CD8-positive, alpha-beta memory T cell (primary cell): ENCODE results near the gene PLCB2. TPM values are rescaled to one million over a fixed set of nuclear protein-coding genes. Genes with fewer than 3 reads are reported as not detected.
A peak's percentile ranks its signal among the peaks of the same experiment; 100 is the strongest.

Experiments
- CTCF ChIA-PET: fragments of 350-600 bp; sonication (Branson Sonifier 250); formaldehyde crosslinking; loops from one replicate; lab custom pipeline; 2021; ENCODE audit warnings: antibody characterized with exemption; lab: Charles Lee
- POLR2A ChIA-PET: fragments of 350-600 bp; sonication (Branson Sonifier 250); formaldehyde crosslinking; loops from one replicate; lab custom pipeline; 2021; ENCODE audit warnings: antibody characterized with exemption; lab: Charles Lee
- DNase-seq, 5 donors: peaks; one replicate each; pipeline versions ENCODE4 v3.0.0 to v3.0.0-alpha.2; 2020 to 2022; ENCODE audit warnings: mixed read lengths in 1 of 5
- H3K27ac ChIP-seq: one replicate; pipeline ENCODE4 v1.7.0; 2013; ENCODE audit warnings: low read depth, mild to moderate bottlenecking, low read length, moderate library complexity
- H3K27me3 ChIP-seq: 2 replicates; pipeline ENCODE4 v1.7.0; 2013; ENCODE audit warnings: low read length, mild to moderate bottlenecking; ENCODE audit not compliant: insufficient read depth, poor library complexity, severe bottlenecking
- H3K36me3 ChIP-seq: 2 replicates; pipeline ENCODE4 v1.7.0; 2013; ENCODE audit warnings: mild to moderate bottlenecking, low read length, moderate library complexity; ENCODE audit not compliant: insufficient read depth
- H3K4me1 ChIP-seq: 2 replicates; pipeline ENCODE4 v1.7.0; 2013; ENCODE audit warnings: mild to moderate bottlenecking, low read length, moderate library complexity; ENCODE audit not compliant: insufficient read depth
- H3K4me3 ChIP-seq: 2 replicates; pipeline ENCODE4 v1.7.0; 2013; ENCODE audit warnings: mild to moderate bottlenecking, low read length
- H3K9me3 ChIP-seq: 2 replicates; pipeline ENCODE4 v1.7.0; 2013; ENCODE audit warnings: mild to moderate bottlenecking, low read length
- H3K27ac Mint-ChIP-seq, 8 donors: one replicate each; pipeline ENCODE4 v1.8.0; 2020 to 2021; ENCODE audit warnings: mixed read lengths in 8 of 8, mild to moderate bottlenecking in 6 of 8, inconsistent platforms in 3 of 8, moderate library complexity in 3 of 8
- H3K27me3 Mint-ChIP-seq, 2 donors: one replicate each; pipeline ENCODE4 v1.8.0; 2020 to 2021; ENCODE audit warnings: mixed read lengths in 2 of 2, mild to moderate bottlenecking in 1 of 2, moderate library complexity in 1 of 2
- H3K36me3 Mint-ChIP-seq, 3 donors: one replicate each; pipeline ENCODE4 v1.8.0; 2020 to 2021; ENCODE audit warnings: mixed read lengths in 3 of 3, inconsistent platforms in 1 of 3, mild to moderate bottlenecking in 1 of 3
- H3K4me1 Mint-ChIP-seq, 3 donors: one replicate each; pipeline ENCODE4 v1.8.0; 2020 to 2021; ENCODE audit warnings: mixed read lengths in 3 of 3, inconsistent platforms in 1 of 3, mild to moderate bottlenecking in 1 of 3
- H3K4me3 Mint-ChIP-seq, 7 donors: one replicate each; pipeline ENCODE4 v1.8.0; 2020 to 2021; ENCODE audit warnings: mixed read lengths in 7 of 7, mild to moderate bottlenecking in 6 of 7, moderate library complexity in 4 of 7, inconsistent platforms in 2 of 7
- H3K9me3 Mint-ChIP-seq, 5 donors: one replicate each; pipeline ENCODE4 v1.8.0; 2020 to 2022; ENCODE audit warnings: mixed read lengths in 5 of 5, mild to moderate bottlenecking in 3 of 5, moderate library complexity in 2 of 5, inconsistent platforms in 1 of 5
- polyA plus RNA-seq: library from polyadenylated mRNA; unstranded; fragments of 300-500 nt; fragmentation: Illumina TruSeq; gene quantifications from one replicate; pipeline ENCODE4 v1.2.3, GENCODE V29; 2021
- total RNA-seq, 2 experiments: library from RNA; stranded (reverse); gene quantifications; one replicate each; pipeline ENCODE4 v1.2.3, GENCODE V29; 2021

Gene PLCB2
- total and polyA plus RNA-seq, 3 experiments from 2014 or later: 34.8 to 57.7 (median 57.3) TPM

DNA sequence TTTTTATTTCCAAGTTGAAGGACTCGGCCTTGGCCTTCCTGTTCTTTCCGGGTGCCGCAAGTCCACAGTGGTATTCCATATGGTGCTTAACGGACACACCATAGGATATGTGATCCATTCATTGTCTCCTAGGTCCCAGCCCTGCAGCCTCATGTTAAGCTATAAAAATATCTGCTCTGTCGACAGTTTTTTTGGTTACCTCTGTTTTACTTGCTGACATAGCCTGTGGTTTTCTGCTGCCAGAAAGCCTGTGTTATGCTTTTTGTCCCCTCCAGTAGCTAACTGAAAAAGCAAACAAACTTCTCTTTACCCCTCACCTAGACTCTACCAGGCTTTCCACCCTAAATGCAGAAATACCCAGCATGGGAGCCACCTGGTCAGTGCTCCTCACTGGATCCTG is 21.0 kb upstream of the PLCB2 start:
- no peaks in the 10 kb centered on the region for H3K27me3 ChIP-seq
- POLR2A ChIA-PET: interaction anchor here (0.8 kb wide), 1 partner anchor 45 kb away, joined by 3 read pairs; the partner anchor contains the start of gene ANKRD63
- Mint-ChIP-seq H3K36me3 (no peaks in the 10 kb centered on the region), H3K4me3 (no peak overlapping the region), H3K27me3 (no peaks in the 10 kb centered on the region), H3K27ac (peak overlapping the region in 2 of 8 donors; percentile 64), H3K9me3 (peaks cover 0 to 1% (median 0%) of the 10 kb centered on the region in 5 donors), H3K4me1 (peaks cover 10 to 21% (median 13%) of the 10 kb centered on the region in 3 donors)
- DNase-seq: no peak
- no peaks in the 10 kb centered on the region for H3K9me3 ChIP-seq
- H3K4me1 ChIP-seq: peaks cover 15% of the 10 kb centered on the region
- no peak overlapping the region for H3K27ac ChIP-seq
- no peak overlapping the region for H3K4me3 ChIP-seq
- no peaks in the 10 kb centered on the region for H3K36me3 ChIP-seq
- CTCF ChIA-PET: interaction anchor here (1.3 to 9.4 kb wide), 5 partner anchors 9 to 54 kb away, joined by 4 to 83 read pairs (median 6); partner anchors contain the start of genes CCDC9B and PLCB2

DNA sequence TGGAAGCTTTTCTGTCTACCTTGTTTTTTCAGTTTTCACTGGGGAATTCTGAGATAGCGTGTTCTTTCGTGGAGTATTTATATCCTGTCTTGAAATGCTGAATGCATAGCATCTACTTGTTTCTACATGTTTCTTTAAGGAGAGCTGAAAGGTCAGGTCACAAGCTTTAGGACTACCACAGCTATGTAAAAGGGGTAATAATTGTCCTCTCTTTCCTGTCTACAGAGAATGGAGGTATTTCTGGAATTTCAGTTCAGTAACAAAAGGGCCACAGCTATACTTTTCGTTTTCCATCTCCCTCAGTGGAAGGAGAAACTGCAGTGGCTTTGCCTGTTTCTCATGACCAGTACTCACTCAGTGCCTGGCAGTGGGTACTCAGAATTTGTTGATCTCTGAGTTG is 20.4 kb upstream of the PLCB2 start:
- Histone ChIP-seq H3K27ac (no peak overlapping the region), H3K27me3 (no peaks in the 10 kb centered on the region), H3K4me1 (peaks cover 12% of the 10 kb centered on the region), H3K4me3 (no peak overlapping the region), H3K36me3 (no peaks in the 10 kb centered on the region), H3K9me3 (no peaks in the 10 kb centered on the region)
- Mint-ChIP-seq H3K4me3 (peak overlapping the region in 1 of 7 donors; percentile 40), H3K27me3 (no peaks in the 10 kb centered on the region), H3K36me3 (no peaks in the 10 kb centered on the region), H3K27ac (no peak overlapping the region), H3K4me1 (peaks cover 11 to 21% (median 15%) of the 10 kb centered on the region in 3 donors), H3K9me3 (peaks cover 0 to 1% (median 0%) of the 10 kb centered on the region in 5 donors)
- ChIA-PET CTCF (interaction anchor here (0.7 to 9.4 kb wide), 6 partner anchors 8 to 53 kb away, joined by 3 to 83 read pairs (median 6); partner anchors contain the start of genes ANKRD63, CCDC9B and PLCB2), POLR2A (interaction anchor here (0.8 kb wide), 1 partner anchor 45 kb away, joined by 3 read pairs; the partner anchor contains the start of gene ANKRD63)
- no peak for DNase-seq

DNA sequence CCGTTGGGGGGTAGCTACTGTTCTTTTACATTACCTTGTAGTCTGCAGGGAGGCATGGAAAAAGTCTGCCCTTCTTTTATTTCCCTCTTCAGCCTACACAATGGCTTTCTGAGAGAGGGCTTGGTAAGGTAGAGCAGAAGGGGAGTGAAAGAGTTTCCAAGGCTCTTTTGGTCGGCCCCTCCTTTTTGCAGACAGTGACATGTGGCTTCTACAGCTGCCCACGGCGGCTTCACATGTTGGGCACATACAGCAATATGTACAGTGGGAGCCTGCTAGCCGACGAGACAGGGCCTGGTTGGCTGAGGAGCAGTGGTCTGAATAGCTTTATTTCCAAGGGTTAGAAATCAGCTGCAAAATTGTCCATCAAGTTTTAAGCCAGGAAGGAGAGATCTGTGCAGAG is 19.7 kb upstream of the PLCB2 start:
- CTCF ChIA-PET: interaction anchor here (1.3 to 9.4 kb wide), 5 partner anchors 12 to 53 kb away, joined by 4 to 83 read pairs (median 6); partner anchors contain the start of genes CCDC9B and PLCB2

DNA sequence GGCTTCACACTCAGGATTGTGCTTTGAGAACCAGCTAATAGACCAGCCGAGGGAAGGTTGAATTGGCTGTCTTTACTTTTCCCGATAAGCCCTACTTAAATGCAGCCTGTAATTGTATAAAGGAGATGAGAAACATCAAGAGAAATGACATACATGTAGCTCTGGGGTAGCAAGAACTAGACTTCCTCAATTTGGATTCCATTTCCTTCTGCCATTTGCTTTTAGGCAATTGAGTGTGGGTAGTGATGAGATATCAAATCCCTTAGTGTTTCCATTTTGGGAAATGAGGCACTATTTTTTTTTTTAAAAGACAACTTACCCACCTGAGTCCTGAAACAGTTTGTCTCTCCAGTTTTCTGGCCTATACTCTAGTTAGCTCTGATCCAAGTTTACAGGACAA is 18.0 kb upstream of the PLCB2 start:
- no peaks in the 10 kb centered on the region for H3K9me3 ChIP-seq
- Mint-ChIP-seq H3K36me3 (no peaks in the 10 kb centered on the region), H3K4me1 (peaks cover 22 to 42% (median 28%) of the 10 kb centered on the region in 3 donors), H3K9me3 (no peaks in the 10 kb centered on the region), H3K27me3 (no peaks in the 10 kb centered on the region), H3K27ac (no peak overlapping the region), H3K4me3 (peak overlapping the region in 5 of 7 donors; percentile 22 to 89 (median 71))
- no peak overlapping the region for H3K4me3 ChIP-seq
- no peak overlapping the region for H3K27ac ChIP-seq
- H3K4me1 ChIP-seq: peaks cover 23% of the 10 kb centered on the region
- H3K27me3 ChIP-seq: no peaks in the 10 kb centered on the region
- no peaks in the 10 kb centered on the region for H3K36me3 ChIP-seq
- POLR2A ChIA-PET: interaction anchor here (0.7 to 1.1 kb wide), 3 partner anchors 9 to 116 kb away, joined by 3 to 5 read pairs (median 3); partner anchors contain the start of gene BAHD1
- DNase-seq: no peak
- CTCF ChIA-PET: interaction anchor here (1.4 to 9.4 kb wide), 6 partner anchors 12 to 91 kb away, joined by 3 to 83 read pairs (median 7); partner anchors contain the start of genes CCDC9B and PLCB2

More for the DNA sequence above, 19.7 kb upstream of the PLCB2 start:
- no peak for DNase-seq
- Mint-ChIP-seq H3K36me3 (no peaks in the 10 kb centered on the region), H3K27me3 (no peaks in the 10 kb centered on the region), H3K4me1 (peaks cover 13 to 29% (median 18%) of the 10 kb centered on the region in 3 donors), H3K9me3 (no peaks in the 10 kb centered on the region), H3K4me3 (no peak overlapping the region), H3K27ac (no peak overlapping the region)
- H3K27me3 ChIP-seq: no peaks in the 10 kb centered on the region
- peaks cover 18% of the 10 kb centered on the region for H3K4me1 ChIP-seq
- H3K36me3 ChIP-seq: no peaks in the 10 kb centered on the region
- no peaks in the 10 kb centered on the region for H3K9me3 ChIP-seq
- no peak overlapping the region for H3K27ac ChIP-seq
- POLR2A ChIA-PET: no interaction called here
- H3K4me3 ChIP-seq: no peak overlapping the region

DNA sequence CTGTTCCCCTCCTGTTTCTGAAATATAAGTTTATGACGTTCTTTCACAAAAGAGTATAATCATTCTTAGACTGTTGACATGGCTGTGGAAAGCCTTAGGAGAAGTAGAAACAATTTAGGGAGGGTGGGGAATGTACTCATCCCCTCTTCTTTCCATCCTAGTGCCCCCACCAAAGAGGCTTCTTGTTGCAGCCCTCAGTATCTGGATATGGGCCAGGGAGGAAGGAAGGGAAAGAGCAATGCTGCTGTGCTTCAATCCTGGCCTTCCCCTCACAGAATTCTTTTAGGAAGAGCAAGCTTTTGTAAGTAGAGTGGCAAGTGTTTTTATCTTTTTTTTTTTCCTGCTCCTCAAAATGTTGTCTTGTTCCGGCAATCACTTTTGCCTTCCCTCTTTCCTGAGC is 17.5 kb upstream of the PLCB2 start:
- no peaks in the 10 kb centered on the region for H3K36me3 Mint-ChIP-seq
- POLR2A ChIA-PET: interaction anchor here (0.8 to 1.1 kb wide), 3 partner anchors 10 to 116 kb away, joined by 3 to 5 read pairs (median 3); partner anchors contain the start of gene BAHD1
- CTCF ChIA-PET: interaction anchor here (0.9 to 9.4 kb wide), 7 partner anchors 10 to 92 kb away, joined by 3 to 83 read pairs (median 6); partner anchors contain the start of genes CCDC9B and PLCB2
- H3K27ac Mint-ChIP-seq: peak overlapping the region in 3 of 8 donors; percentile 51 to 81 (median 57)
- H3K9me3 Mint-ChIP-seq: no peaks in the 10 kb centered on the region
- no peak overlapping the region for H3K27ac ChIP-seq
- peaks cover 23% of the 10 kb centered on the region for H3K4me1 ChIP-seq
- peaks cover 22 to 42% (median 29%) of the 10 kb centered on the region in 3 donors for H3K4me1 Mint-ChIP-seq
- H3K27me3 ChIP-seq: no peaks in the 10 kb centered on the region
- no peak overlapping the region for H3K4me3 ChIP-seq
- H3K9me3 ChIP-seq: no peaks in the 10 kb centered on the region
- peak overlapping the region; percentile 79 to 90 (median 85) for H3K4me3 Mint-ChIP-seq
- no peaks in the 10 kb centered on the region for H3K36me3 ChIP-seq
- no peak for DNase-seq
- H3K27me3 Mint-ChIP-seq: no peaks in the 10 kb centered on the region

DNA sequence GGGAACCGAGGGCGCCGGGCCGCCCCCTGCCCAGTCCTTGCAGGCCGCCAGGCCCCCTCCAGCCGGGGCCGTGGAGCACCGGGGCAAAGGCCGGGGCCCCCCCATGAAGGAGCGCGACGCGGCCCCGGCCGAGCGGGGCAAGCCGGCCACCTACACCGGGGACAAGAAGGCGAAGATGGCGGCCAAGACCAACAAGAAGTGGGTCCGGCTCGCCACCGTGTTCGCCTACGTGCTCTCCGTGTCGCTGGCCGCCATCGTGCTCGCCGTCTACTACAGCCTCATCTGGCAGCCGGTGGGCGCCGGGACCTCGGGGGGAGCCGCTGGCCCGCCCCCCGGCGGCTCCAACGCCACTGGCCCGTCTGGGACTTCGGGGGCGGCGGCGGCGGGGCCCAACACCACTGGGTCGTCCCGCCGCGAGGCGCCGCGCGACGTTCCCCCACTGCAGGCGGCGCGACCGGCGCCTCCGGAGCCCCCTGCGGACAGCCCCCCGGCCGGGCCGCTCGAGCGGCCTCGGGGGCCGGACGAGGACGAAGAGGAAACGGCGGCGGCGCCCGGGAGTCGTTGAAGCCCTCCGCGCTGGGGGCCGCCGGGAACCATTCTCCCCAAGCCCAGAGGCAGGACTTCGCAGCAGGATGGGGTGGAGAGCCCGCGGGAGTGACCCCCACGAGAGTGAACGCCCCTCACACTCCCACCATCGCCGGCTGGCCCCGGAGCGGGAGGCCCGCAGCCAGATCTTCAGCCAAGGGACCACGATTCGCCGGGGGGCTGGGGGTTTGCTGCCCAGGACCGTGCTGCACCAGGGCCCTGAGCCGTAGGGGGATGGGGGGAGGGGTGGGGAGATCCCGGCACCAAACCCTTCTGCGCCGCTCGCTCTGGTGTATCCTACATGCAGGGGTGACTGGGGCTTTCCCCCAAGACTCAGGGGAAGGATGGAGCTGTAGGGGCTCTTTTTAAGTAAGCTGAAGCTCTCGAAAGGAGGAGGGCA is 16.5 kb upstream of the PLCB2 start:
- peaks cover 23% of the 10 kb centered on the region for H3K4me1 ChIP-seq
- no peaks in the 10 kb centered on the region for H3K36me3 Mint-ChIP-seq
- no peaks in the 10 kb centered on the region for H3K9me3 ChIP-seq
- H3K36me3 ChIP-seq: no peaks in the 10 kb centered on the region
- peaks cover 0 to 3% of the 10 kb centered on the region in 2 donors for H3K27me3 Mint-ChIP-seq
- H3K9me3 Mint-ChIP-seq: no peaks in the 10 kb centered on the region
- peaks cover 22 to 42% (median 29%) of the 10 kb centered on the region in 3 donors for H3K4me1 Mint-ChIP-seq
- ChIA-PET POLR2A (interaction anchor here (0.8 to 2.3 kb wide), 3 partner anchors 11 to 16 kb away, joined by 3 to 20 read pairs (median 7); partner anchors contain the start of gene PLCB2), CTCF (interaction anchor here (0.9 to 9.4 kb wide), 9 partner anchors 9 to 45 kb away, joined by 3 to 90 read pairs (median 8); partner anchors contain the start of genes CCDC9B and PLCB2)
- peak overlapping the region in 5 of 8 donors; percentile 21 to 81 (median 57) for H3K27ac Mint-ChIP-seq
- no peaks in the 10 kb centered on the region for H3K27me3 ChIP-seq
- H3K27ac ChIP-seq: peak overlapping the region; percentile 39
- peak in 2 of 5 donors; percentile 32 to 54 for DNase-seq
- H3K4me3 Mint-ChIP-seq: peak overlapping the region; percentile 79 to 90 (median 85)
- H3K4me3 ChIP-seq: peak overlapping the region; percentile 26

DNA sequence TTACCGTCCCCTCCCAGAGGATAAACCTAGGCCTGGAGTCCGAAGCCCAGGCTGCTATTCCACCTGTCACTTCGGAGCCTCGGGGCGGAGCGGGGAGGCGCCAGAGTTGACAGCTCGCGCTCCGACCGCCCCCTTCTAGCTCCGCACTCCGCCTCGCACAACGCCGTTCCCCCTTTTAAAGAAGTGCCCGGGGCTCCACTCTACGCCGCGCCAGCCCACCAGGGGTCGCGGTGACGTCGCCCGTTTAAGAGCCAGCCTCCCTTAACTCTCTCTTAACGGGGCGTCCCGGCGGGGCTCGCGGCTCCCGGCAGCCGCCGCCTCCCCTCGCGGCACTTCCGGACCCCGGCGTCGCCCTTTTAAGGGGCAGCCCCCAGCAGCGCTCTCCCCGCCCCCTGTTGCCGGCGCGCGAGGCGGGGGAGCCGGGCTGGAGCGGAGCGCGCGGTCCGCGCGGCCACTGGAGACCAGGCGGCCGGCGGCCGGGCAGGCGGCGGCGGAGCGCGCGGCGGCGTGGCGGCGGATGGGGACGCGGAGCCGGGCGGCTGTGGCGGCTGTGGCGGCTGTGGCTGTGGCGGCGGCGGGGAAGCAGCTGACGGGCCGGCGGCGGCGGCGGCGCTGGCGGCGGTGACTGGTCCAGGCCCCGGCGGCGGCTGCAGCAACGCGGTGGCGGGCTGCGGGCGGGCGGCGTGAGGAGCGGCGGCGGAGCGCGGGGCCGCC is 15.7 kb upstream of the PLCB2 start, which contains the start of gene INAFM2:
Gene INAFM2, plus strand, starts transcription at position 454 of the 714 bp plus-strand sequence. CDS start 364 bp downstream, outside the sequence.
- Mint-ChIP-seq H3K9me3 (no peaks in the 10 kb centered on the region), H3K4me1 (peaks cover 22 to 42% (median 29%) of the 10 kb centered on the region in 3 donors), H3K36me3 (no peaks in the 10 kb centered on the region), H3K27me3 (peaks cover 0 to 3% of the 10 kb centered on the region in 2 donors), H3K27ac (peak within 1 kb of the TSS; percentile 14 to 96 (median 68)), H3K4me3 (peak within 1 kb of the TSS; percentile 64 to 89 (median 83))
- H3K27me3 ChIP-seq: no peaks in the 10 kb centered on the region
- peak; percentile 86 to 94 (median 90) for DNase-seq
- ChIA-PET CTCF (interaction anchor here (0.7 to 7.7 kb wide), 23 partner anchors 8 to 219 kb away, joined by 3 to 121 read pairs (median 5); partner anchors contain the start of genes ANKRD63, CCDC9B and PLCB2), POLR2A (interaction anchor here (0.6 to 2.3 kb wide), 9 partner anchors 8 to 216 kb away, joined by 3 to 20 read pairs (median 3); partner anchors contain the start of genes ANKRD63, BMF and PLCB2)
- H3K27ac ChIP-seq: peak within 1 kb of the TSS; percentile 39
- no peaks in the 10 kb centered on the region for H3K36me3 ChIP-seq
- peak within 1 kb of the TSS; percentile 40 for H3K4me3 ChIP-seq
- H3K9me3 ChIP-seq: no peaks in the 10 kb centered on the region
- H3K4me1 ChIP-seq: peaks cover 23% of the 10 kb centered on the region
